WTC11 (cell line): Measurements from ENCODE around the gene NCCRP1. TPM values are rescaled to one million over a fixed set of nuclear protein-coding genes. Genes with fewer than 3 reads are reported as not detected.

ENCODE experiments used
- ATAC-seq: fragments of 200-7000 bp; cut with Tn5 transposase; 2 replicates; pipeline ENCODE4 v1.10.0; 2021; ENCODE audit warnings: mild to moderate bottlenecking, moderate library complexity
- CTCF ChIA-PET: fragments of 300-600 bp; sonication (Branson Sonifier 250); formaldehyde crosslinking; loops from one replicate; lab custom pipeline; 2021; ENCODE audit warnings: antibody characterized with exemption; lab: Charles Lee
- POLR2A ChIA-PET: fragments of 350-600 bp; sonication (Branson Sonifier 250); formaldehyde crosslinking; loops from one replicate; lab custom pipeline; 2021; ENCODE audit warnings: antibody characterized with exemption; lab: Charles Lee
- DNase-seq: peaks from one replicate; pipeline ENCODE4 v3.0.0; 2021; ENCODE audit warnings: low spot score
- H3K27ac Mint-ChIP-seq: 2 replicates; pipeline ENCODE4 v1.8.0; 2021; ENCODE audit warnings: mixed read lengths
- H3K27me3 Mint-ChIP-seq: 2 replicates; pipeline ENCODE4 v1.8.0; 2021; ENCODE audit warnings: low read depth, mild to moderate bottlenecking, moderate library complexity, mixed read lengths
- H3K36me3 Mint-ChIP-seq: 2 replicates; pipeline ENCODE4 v1.8.0; 2021; ENCODE audit warnings: mixed read lengths
- H3K4me1 Mint-ChIP-seq: 2 replicates; pipeline ENCODE4 v1.8.0; 2022; ENCODE audit warnings: mixed read lengths
- H3K4me3 Mint-ChIP-seq: 2 replicates; pipeline ENCODE4 v1.8.0; 2021; ENCODE audit warnings: mild to moderate bottlenecking, moderate library complexity, mixed read lengths
- H3K9me3 Mint-ChIP-seq: 2 replicates; pipeline ENCODE4 v1.8.0; 2021; ENCODE audit warnings: mixed read lengths
- CBFB ChIP-seq: sonication (generic); formaldehyde crosslinking; IDR thresholded peaks from 2 replicates; pipeline ENCODE4 v1.8.1; 2022; ENCODE audit warnings: mild to moderate bottlenecking, low read depth, missing genetic modification reagents
- CREM ChIP-seq: sonication (generic); formaldehyde crosslinking; IDR thresholded peaks from 2 replicates; pipeline ENCODE4 v1.8.1; 2022; ENCODE audit warnings: mild to moderate bottlenecking, missing genetic modification reagents, moderate library complexity
- ELF4 ChIP-seq: sonication (generic); formaldehyde crosslinking; IDR thresholded peaks from 2 replicates; pipeline ENCODE4 v1.8.1; 2022; ENCODE audit warnings: low read depth, mild to moderate bottlenecking, moderate library complexity, missing genetic modification reagents
- ETV6 ChIP-seq: sonication (generic); formaldehyde crosslinking; IDR thresholded peaks from 2 replicates; pipeline ENCODE4 v1.8.1; 2022; ENCODE audit warnings: mild to moderate bottlenecking, missing genetic modification reagents
- HMGA2 ChIP-seq: fragments of 250-450 bp; sonication (Bioruptor Pico); IDR thresholded peaks from 2 replicates; pipeline ENCODE4 v1.4.0; 2021; ENCODE audit warnings: mild to moderate bottlenecking, moderate library complexity
- MYBL2 ChIP-seq: sonication (generic); formaldehyde crosslinking; IDR thresholded peaks from 2 replicates; pipeline ENCODE4 v1.8.1; 2023; ENCODE audit warnings: mild to moderate bottlenecking, moderate library complexity, missing genetic modification reagents
- SMAD3 ChIP-seq: sonication (generic); formaldehyde crosslinking; IDR thresholded peaks from 2 replicates; pipeline ENCODE4 v1.8.0; 2022; ENCODE audit warnings: missing genetic modification reagents, mild to moderate bottlenecking, borderline replicate concordance
- total RNA-seq: library from RNA; stranded (reverse); gene quantifications from 3 replicates; pipeline ENCODE4 v1.2.3, GENCODE V29; 2021
- TF ChIP-seq, protein P1 (sequence below): sonication (generic); formaldehyde crosslinking; IDR thresholded peaks from 2 replicates; pipeline ENCODE4 v1.8.0; 2023; ENCODE audit warnings: mild to moderate bottlenecking, missing genetic modification reagents
- TF ChIP-seq, protein P2 (sequence below): fragments of 250-450 bp; sonication (Bioruptor Pico); IDR thresholded peaks from 2 replicates; pipeline ENCODE4 v2.1.2; 2022; ENCODE audit warnings: mild to moderate bottlenecking, moderate library complexity
- TF ChIP-seq, protein P3 (sequence below): sonication (generic); formaldehyde crosslinking; IDR thresholded peaks from 2 replicates; pipeline ENCODE4 v1.8.1; 2023; ENCODE audit warnings: mild to moderate bottlenecking, moderate library complexity, missing genetic modification reagents
- TF ChIP-seq, protein P4 (sequence below): sonication (generic); formaldehyde crosslinking; IDR thresholded peaks from 2 replicates; pipeline ENCODE4 v1.8.1; 2022; ENCODE audit warnings: mild to moderate bottlenecking, moderate library complexity, missing genetic modification reagents

Gene NCCRP1
- total RNA-seq, 1 experiment from 2014 or later: 2.0 TPM

DNA sequence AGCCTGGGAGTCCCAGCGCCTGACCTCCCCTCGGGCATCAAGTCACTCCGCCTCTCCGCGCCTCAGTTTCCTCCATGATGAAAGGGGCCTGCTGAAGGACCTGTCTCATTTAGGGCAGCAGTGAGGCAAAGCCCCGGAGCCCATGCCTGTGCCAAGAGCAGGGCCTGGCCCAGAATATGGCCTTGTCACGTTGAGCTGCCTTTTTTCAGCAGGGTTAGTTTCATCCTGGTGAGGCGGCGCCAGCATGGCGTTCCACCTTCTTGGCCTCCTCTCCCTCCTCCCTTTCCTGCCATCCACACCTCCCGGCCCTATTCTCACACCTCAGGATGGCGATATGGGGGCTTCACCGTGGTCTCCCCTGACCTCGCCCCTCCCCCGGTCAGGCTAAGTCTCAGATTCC lies 41.0 kb upstream of the NCCRP1 start (continued):
- TF ChIP-seq, protein P1, sequence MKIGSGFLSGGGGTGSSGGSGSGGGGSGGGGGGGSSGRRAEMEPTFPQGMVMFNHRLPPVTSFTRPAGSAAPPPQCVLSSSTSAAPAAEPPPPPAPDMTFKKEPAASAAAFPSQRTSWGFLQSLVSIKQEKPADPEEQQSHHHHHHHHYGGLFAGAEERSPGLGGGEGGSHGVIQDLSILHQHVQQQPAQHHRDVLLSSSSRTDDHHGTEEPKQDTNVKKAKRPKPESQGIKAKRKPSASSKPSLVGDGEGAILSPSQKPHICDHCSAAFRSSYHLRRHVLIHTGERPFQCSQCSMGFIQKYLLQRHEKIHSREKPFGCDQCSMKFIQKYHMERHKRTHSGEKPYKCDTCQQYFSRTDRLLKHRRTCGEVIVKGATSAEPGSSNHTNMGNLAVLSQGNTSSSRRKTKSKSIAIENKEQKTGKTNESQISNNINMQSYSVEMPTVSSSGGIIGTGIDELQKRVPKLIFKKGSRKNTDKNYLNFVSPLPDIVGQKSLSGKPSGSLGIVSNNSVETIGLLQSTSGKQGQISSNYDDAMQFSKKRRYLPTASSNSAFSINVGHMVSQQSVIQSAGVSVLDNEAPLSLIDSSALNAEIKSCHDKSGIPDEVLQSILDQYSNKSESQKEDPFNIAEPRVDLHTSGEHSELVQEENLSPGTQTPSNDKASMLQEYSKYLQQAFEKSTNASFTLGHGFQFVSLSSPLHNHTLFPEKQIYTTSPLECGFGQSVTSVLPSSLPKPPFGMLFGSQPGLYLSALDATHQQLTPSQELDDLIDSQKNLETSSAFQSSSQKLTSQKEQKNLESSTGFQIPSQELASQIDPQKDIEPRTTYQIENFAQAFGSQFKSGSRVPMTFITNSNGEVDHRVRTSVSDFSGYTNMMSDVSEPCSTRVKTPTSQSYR (CRISPR knock-in tag): no peak
- TF ChIP-seq ETV6 (CRISPR knock-in tag) (no peak), SMAD3 (CRISPR knock-in tag) (no peak), CBFB (CRISPR knock-in tag) (no peak), CREM (no peak)
- TF ChIP-seq, protein P2, sequence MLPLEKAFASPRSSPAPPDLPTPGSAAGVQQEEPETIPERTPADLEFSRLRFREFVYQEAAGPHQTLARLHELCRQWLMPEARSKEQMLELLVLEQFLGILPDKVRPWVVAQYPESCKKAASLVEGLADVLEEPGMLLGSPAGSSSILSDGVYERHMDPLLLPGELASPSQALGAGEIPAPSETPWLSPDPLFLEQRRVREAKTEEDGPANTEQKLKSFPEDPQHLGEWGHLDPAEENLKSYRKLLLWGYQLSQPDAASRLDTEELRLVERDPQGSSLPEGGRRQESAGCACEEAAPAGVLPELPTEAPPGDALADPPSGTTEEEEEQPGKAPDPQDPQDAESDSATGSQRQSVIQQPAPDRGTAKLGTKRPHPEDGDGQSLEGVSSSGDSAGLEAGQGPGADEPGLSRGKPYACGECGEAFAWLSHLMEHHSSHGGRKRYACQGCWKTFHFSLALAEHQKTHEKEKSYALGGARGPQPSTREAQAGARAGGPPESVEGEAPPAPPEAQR: no peak
- TF ChIP-seq, protein P3, sequence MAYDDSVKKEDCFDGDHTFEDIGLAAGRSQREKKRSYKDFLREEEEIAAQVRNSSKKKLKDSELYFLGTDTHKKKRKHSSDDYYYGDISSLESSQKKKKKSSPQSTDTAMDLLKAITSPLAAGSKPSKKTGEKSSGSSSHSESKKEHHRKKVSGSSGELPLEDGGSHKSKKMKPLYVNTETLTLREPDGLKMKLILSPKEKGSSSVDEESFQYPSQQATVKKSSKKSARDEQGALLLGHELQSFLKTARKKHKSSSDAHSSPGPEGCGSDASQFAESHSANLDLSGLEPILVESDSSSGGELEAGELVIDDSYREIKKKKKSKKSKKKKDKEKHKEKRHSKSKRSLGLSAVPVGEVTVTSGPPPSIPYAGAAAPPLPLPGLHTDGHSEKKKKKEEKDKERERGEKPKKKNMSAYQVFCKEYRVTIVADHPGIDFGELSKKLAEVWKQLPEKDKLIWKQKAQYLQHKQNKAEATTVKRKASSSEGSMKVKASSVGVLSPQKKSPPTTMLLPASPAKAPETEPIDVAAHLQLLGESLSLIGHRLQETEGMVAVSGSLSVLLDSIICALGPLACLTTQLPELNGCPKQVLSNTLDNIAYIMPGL (CRISPR knock-in tag): no peak

DNA sequence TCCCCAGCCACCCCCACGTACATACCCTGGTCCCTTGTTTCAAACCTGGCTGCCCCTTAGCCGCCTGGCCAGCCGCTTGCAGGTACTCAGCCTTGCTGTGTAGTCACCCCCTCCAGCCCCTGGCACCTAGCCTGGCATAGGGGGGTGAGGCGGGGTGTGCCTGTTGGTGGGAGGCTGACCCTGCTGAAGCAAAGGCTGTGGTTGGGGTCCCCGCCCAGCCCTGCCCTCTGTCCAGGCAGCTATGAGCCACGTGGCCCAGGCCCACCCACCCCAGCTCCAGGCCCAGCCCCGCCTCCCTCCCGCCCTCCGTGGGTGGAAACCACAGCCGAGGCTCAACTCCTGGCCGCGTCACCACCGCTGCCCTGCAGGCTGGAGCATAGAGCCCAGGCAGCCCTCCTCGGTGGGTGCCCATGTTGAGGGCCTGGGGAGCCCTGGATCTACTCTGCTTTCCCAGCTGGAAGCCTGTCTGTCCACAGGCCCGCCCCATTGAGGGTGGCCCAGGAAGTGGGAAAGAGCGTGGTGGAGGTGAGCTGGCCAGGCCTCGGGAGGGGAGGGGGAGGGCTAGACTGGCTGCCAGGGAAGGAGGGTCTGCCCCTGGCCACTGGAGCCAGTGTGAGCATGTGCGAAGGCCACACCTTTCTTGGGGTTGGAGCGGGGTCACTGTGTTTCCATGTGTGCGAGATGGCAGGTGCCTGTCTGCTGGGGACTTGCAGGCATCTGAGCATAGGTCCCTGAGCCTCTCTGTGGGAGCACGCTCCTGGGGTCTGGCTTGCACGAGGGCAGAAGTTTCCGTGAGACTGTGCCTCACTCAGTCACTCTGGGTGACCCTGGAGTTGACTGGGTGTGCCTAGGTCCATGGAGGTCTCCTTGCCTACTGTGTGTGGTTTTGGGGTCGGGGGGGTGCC lies 40.2 kb upstream of the NCCRP1 start:
- ATAC-seq (no peak), DNase-seq (no peak)
- H3K27ac Mint-ChIP-seq: no peak overlapping the region
- peaks cover 4% of the 10 kb centered on the region; the same call in 1 of the 2 replicates for H3K36me3 Mint-ChIP-seq
- no peaks in the 10 kb centered on the region for H3K9me3 Mint-ChIP-seq
- ChIA-PET CTCF (interaction anchor here (0.7 to 2.9 kb wide), 6 partner anchors 10 to 180 kb away, joined by 3 to 21 read pairs (median 5); no protein-coding TSS in a partner anchor), POLR2A (interaction anchor here (0.6 to 2.2 kb wide), 2 partner anchors 11 to 846 kb away, joined by 4 to 9 read pairs; no protein-coding TSS in a partner anchor)
- TF ChIP-seq, protein P2: no peak
- no peak for TF ChIP-seq ELF4 (CRISPR knock-in tag)
- TF ChIP-seq CBFB (CRISPR knock-in tag): no peak
- no peak for TF ChIP-seq MYBL2 (CRISPR knock-in tag)
- no peak for TF ChIP-seq HMGA2 (CRISPR knock-in tag)
- TF ChIP-seq, protein P4, sequence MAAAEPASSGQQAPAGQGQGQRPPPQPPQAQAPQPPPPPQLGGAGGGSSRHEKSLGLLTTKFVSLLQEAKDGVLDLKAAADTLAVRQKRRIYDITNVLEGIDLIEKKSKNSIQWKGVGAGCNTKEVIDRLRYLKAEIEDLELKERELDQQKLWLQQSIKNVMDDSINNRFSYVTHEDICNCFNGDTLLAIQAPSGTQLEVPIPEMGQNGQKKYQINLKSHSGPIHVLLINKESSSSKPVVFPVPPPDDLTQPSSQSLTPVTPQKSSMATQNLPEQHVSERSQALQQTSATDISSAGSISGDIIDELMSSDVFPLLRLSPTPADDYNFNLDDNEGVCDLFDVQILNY (CRISPR knock-in tag): no peak
- H3K27me3 Mint-ChIP-seq: no peaks in the 10 kb centered on the region; the same call in 1 of the 2 replicates
- H3K4me3 Mint-ChIP-seq: no peak overlapping the region
- peaks cover 40% of the 10 kb centered on the region for H3K4me1 Mint-ChIP-seq
